NCI-H1694 treated with DMSO at 0.1 percent for 48 hours (cell line): ENCODE results near the gene IRF2BP2.
A peak's percentile ranks its signal among the peaks of the same experiment; 100 is the strongest.

ENCODE experiments used
- DNase-seq: peaks from one replicate; lab custom pipeline; 2025; lab: John Stamatoyannopoulos, UW

The IRF2BP2 gene

DNA sequence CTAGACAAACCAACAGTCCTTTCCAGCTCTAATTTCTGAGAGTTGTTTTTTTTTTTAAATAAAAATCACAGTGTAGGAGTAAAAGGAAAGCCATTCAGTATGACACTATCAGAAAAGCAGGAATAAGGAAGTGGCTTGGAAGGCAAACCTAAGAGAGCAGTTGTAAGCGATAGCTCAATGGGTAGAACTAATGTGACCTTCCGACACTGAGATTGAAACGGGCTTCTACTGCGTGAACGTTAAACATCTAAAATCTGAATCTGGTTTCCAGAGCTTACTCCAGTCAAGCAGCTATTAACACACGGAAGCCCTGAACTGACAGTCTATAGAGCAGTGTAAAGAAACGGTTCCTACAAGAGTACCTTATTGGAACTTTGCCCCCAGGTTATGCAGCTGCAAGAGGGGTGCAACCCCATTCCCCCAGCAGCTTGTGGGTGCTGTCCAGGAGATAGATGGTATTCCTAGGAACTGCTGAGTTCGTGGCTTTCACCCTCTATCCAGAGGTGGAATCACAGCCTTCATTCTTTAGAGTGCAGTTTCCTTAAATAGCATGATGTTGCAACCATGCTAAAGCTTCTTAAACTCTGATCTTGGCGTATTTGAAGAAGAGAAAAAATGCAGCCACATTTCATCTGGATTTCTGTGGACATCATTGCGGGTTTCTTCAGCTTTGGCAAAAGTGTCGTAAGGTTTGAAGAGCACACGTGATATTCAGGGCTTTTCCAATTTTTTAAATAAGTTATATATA lies 3.3 kb upstream of the IRF2BP2 start:
- peak; percentile 74 for DNase-seq

GRCh38 chr1:234612352-234613127 lies 2.6 kb upstream of the IRF2BP2 start:
- peak; percentile 95 for DNase-seq

DNA sequence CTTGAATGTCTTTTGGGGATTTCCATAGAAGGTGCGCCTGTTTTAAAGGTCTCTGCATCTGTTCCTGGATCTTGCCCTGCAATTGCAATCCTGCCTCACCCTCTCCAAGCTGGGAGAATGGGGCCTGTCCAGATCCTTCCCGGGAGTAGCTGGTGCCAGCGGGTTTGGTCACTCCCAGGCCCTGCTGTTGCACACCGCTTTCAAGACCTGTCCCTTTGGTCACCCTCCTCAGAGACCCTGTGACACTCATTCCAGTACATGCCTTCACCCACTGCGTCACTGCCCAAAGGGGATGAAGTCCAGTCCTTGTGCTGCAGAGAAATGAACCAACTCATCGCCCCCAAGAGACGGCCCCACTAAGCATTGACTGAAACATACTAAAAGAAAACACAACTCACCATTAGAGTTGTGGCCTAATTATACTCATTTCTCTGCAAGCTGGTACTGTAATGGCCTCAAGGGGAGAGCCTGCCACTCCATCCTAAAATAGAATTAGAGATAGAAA lies 1.9 kb upstream of the IRF2BP2 start:
- DNase-seq: peak; percentile 68

DNA sequence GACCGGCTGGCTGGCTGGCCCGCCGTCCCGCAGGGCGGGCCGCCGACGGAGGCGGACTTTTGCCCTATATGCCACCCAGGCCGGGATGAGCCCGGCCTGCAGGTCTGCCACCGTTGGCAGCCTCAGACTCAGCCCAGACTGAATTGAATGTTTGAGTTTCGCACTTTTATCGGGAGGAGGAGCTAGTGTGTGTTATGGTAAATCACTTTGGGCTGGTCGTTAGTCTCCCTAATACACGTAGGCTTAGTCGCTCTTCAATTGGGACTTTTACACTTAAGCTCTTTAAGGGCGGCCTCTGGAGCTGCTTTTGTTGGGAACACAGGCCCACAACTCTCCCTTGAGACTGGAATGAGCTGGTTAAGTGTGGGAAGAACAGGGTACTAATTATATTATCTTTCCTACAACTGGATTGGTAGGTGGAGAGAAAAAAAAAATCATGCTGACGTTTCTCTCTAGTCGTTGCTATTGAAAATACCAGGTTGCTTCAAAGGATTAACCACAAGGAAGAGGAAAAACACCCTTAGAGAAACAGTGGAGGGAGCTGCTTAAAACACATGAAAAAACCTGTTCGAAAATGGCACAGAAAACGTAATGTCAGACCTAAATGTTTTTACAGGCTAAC lies 1.4 kb upstream of the IRF2BP2 start:
- DNase-seq: peak; percentile 91

DNA sequence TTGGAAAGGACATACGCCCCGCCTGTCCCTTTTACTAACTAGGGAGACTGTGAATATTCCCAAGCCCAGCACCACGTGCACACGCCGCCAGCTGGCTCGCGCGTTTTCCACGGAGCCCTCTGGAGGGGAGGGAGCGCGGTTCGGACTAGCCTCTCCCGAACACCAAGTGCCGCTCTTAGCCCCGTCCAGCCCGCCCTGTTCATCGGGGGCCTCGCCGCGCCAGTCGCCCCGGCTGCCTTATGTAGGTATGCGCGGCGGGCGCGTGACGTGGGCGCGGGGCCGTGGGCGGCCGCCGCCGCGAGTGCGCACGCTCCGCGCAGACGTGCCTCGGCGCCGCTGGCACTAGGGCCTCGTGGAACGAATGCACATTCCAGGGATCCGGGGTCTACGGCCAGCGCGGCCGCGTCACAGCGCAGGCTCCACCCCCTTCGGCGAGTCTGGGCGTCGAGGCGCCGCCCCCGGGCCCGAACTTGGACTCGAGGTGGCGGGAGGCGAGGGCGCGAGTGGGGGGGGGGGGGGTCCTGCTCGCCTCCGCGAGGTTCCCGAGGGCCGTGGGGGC lies 767 bp upstream of the IRF2BP2 start:
- peak; percentile 91 for DNase-seq

DNA sequence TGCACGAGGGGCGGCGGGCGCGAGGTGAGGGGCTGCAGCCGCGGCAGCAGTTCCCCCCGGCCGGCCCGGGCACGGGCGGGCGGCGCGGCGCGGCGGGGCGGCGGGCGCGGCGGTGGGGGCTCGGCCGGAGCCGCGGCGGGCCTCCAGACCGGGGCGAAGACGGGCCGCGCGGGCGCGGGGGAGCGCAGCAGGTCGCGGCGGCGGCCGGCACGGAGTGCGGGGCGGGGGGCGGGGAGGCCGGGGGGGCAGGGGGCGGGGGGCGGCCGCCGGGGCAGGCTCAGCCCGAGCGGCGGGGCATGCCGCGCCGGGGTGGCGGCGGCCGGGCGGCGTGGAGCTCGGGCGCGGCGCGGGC lies 311 bp downstream of the IRF2BP2 start:
- no peak for DNase-seq

DNA sequence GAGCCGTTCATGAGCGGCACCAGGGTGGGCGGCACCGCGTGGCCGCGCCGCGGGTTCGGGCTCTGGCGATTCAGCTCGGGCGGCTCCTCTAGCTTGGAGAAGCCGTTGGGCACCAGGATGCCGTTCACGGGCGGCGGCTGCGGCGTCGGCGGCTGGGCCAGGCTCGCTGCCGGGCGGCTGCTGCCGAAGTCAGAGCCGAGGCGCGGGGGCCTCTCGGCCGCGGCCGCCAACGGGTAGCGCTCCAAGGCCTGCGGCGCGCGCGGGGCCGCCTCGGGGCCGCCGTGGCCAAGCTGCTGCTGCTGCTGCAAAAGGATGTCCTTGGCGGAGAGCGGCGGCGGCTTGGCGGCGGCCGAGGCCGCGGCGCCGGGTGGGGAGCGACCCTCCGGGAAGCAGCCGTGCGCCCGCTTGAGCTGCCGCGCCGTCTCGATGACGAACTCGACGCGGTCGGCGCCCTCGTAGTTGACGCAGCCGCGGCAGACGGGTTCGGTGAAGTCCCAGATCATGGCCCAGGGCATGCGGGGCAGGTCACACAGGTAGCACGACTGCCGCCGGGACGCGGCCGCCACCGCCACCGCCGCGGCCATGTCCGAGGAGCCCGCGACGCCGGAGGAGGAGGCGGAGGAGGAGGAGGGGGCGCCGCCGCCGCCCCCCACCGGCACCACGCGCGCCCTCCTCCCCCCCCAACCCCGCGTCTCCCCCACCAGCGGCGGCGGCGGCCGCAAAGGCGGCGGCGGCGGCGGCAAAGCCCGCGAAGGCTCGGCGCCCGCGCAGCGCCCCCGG lies 877 bp downstream of the IRF2BP2 start:
- DNase-seq: no peak

DNA sequence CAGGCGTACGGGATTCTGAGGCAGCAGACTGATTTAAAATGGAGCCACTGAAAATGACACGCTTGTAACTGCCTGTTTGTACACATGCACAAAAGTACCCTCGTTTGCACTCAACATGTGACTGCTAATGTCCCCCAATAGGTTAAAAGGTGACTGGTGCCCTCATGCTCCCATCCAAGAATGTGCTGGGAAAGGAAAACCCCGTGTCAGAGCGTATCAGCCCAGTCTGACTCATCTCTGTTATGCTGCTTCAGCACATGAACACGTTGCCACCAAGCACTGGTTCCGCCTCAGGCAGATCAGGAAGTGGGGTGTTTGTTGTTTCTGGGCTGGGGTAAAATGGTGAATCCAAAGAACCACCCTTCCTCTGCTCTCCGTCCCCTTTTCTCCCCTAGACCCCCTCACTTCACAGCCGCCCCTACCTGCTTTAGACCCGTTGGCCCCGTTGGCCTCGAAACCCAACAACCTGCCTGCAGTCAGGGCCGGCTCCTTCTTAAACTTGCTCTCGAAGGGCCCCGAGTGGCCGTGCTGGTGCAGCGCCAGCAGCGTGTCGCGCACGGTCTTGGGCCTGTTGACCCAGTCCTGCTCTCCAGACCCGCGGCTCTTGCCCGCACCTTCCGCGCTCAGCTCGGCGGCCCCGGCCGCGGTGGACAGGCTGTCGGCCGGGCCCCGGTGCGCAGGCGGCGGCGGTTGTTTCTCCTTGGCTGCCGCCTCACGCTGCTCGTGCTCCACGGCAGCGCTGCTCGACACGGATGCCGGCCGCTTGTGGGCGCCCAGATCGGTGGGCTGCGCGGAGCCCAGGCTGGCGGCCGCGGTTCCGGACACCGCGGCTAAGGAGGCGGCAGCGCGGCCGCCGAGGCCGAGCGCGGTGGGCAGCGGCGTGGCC lies 1.7 kb downstream of the IRF2BP2 start:
- peak; percentile 77 for DNase-seq

- peak; percentile 60 for DNase-seq
These were observed 2.6 kb downstream of the IRF2BP2 start for GRCh38 chr1:234607109-234608024.

- peak; percentile 39 for DNase-seq
These were observed 3.2 kb downstream of the IRF2BP2 start for GRCh38 chr1:234606784-234607108.

- DNase-seq: peak; percentile 89
These were observed 3.8 kb downstream of the IRF2BP2 start for GRCh38 chr1:234605983-234606783.

- DNase-seq: no peak
These were observed 4.5 kb downstream of the IRF2BP2 start for GRCh38 chr1:234605399-234605982.

GRCh38 chr1:234604495-234605398 lies 5.2 kb downstream of the IRF2BP2 start:
- peak; percentile 37 for DNase-seq

- DNase-seq: peak; percentile 38
These were observed 6.5 kb downstream of the IRF2BP2 start for GRCh38 chr1:234603221-234604204.

DNA sequence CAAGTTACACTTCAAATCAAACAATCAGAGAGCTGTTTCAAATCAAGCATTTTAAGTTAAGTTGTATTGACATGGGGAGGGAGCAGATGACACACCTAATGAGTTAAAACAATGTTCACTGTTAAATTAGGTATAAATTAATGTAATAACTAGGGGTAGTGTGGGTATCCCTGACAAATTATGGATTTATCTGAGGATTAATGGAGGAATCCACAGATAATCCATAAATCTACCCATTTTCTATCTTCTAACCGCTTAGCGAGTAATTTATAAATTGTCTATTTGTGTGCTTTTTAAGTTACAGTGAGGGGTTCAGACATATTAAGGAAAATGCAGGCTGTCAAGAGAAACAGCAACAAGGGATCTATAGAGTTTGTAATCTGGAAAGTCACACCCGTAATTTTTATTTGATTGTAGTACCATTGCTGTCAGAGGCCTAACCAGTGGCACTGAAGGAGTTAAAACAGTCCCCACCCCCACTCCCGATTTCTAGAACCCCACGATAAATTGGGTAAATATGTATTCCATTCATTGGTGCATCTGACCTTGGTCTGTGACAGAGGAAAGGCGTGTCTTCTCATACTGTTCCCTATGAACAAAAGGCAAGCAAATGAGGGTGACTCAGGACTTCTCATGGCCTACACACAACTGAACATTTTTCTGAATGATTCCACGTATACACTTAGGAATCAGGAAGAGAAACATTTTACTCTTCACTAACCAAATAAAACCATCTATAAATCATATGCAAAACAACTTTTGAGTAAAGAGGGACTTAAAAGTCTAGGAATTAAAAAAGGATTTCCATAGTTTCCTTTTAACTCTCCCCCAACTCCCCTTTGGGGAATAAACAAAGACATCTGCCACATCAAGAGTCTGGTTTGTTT lies 7.4 kb downstream of the IRF2BP2 start:
- DNase-seq: peak; percentile 86
